Small intestine (tissue), 7 donors: ENCODE data around the gene NEK5. TPM values are rescaled to one million over a fixed set of nuclear protein-coding genes. Genes with fewer than 3 reads are reported as not detected.

ENCODE experiments used
- DNase-seq, 2 donors: peaks; one replicate each; pipeline versions ENCODE4 v3.0.0 to v3.0.0-alpha.2; 2013
- FAIRE-seq: peaks from 2 replicates; lab custom pipeline; 2012; peaks lifted over from hg19 to GRCh38; lab: Jason Lieb, UNC
- H3K27ac ChIP-seq, 3 donors: one replicate each; pipeline ENCODE4 v1.5.1; 2013; ENCODE audit warnings: low read length in 2 of 3, mild to moderate bottlenecking in 2 of 3, control low read depth in 1 of 3, inconsistent platforms in 1 of 3, low read depth in 1 of 3, moderate library complexity in 1 of 3
- H3K27me3 ChIP-seq, 3 donors: one replicate each; pipeline ENCODE4 v1.6.1; 2013; ENCODE audit warnings: low read length in 3 of 3, inconsistent platforms in 1 of 3; ENCODE audit not compliant: control insufficient read depth in 3 of 3, insufficient read depth in 3 of 3
- H3K36me3 ChIP-seq, 3 donors: one replicate each; pipeline ENCODE4 v1.6.1; 2013; ENCODE audit warnings: low read length in 3 of 3, inconsistent platforms in 1 of 3, low read depth in 1 of 3, mild to moderate bottlenecking in 1 of 3, moderate library complexity in 1 of 3; ENCODE audit not compliant: control insufficient read depth in 3 of 3, insufficient read depth in 2 of 3
- H3K4me1 ChIP-seq, 3 donors: one replicate each; pipeline ENCODE4 v1.6.1; 2013; ENCODE audit warnings: low read length in 2 of 3, inconsistent platforms in 1 of 3, low read depth in 1 of 3, mild to moderate bottlenecking in 1 of 3, moderate library complexity in 1 of 3; ENCODE audit not compliant: control insufficient read depth in 3 of 3, insufficient read depth in 2 of 3
- H3K4me3 ChIP-seq, 3 donors: one replicate each; pipeline ENCODE4 v1.5.1; 2013; ENCODE audit warnings: low read length in 3 of 3, control low read depth in 1 of 3, inconsistent platforms in 1 of 3, low read depth in 1 of 3, mild to moderate bottlenecking in 1 of 3, moderate library complexity in 1 of 3
- H3K9me3 ChIP-seq, 2 donors: one replicate each; pipeline ENCODE4 v1.6.1; 2013; ENCODE audit warnings: low read depth in 1 of 2, low read length in 1 of 2; ENCODE audit not compliant: control insufficient read depth in 2 of 2, insufficient read depth in 1 of 2
- WGBS, 3 donors: extraction: QIAGEN DNeasy Blood & Tissue Kit; methylation state at CpG; one replicate each; pipeline ENCODE4 v1.1.7; 2013; 5-methylcytosine and 5-hydroxymethylcytosine counted together
- polyA plus RNA-seq, 4 donors: library from polyadenylated mRNA; stranded (reverse) in 3 of 4; unstranded in 1 of 4; fragments of 200-250 nt in 3 of 4; fragments of 120-200 nt in 1 of 4; gene quantifications; one replicate each; pipeline versions ENCODE4 v1.2.1 to v1.2.3, GENCODE V29; 2013
- donor health status: healthy with polysubstance abuse.
- donor health status: control.
- donor health status: control.
- donor health status: Bipolar disorder and iron deficiency.
- donor health status: healthy.

The NEK5 gene
- polyA plus RNA-seq, 4 donors = 0.19 to 1.4 TPM; not detected in 2

DNA sequence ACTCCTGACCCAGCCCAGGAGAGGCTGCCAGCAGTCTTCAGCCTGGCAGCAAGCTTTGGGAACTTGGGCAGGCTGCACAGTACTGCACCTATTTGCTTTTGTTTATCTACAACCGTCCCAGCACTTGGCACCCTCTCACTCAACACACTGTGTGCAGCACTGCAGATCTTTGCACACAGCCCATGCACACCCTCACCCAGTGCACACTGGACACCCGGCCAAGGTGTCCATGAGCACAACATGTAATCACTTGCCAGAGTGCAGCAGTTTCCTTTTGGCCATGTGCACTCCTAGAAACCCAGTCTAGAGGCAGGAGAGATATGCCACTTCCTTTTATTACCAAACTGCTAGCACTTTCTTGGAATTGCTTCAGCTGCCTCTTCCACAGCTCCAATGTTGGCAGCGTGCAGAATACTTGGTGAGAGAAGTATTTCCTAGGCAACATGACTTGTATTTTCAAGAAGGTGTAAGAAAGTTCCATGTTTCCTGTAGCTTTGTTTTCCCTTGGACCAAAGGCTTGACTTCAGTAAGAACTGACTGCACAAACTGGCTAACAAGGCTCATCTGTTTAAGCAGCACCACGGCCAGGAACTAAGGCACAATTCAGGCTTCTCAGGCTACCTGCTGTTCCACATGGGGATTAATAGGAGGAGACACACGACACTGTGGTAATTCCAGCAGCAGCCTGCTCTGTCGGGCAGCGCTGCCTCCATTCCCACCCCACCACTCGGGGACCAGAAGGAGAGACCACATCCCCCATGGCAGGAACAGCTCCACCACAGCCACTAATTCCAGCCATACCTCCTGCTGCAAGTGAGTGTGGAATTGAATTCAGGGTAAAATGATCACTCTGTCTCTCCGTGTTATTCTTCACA, 133.0 kb downstream of the NEK5 start:
- FAIRE-seq (no peak), DNase-seq (peak in 1 of 2 donors; percentile 77)
- Histone ChIP-seq H3K27ac (peak overlapping the region; percentile 27 to 68 (median 32)), H3K4me1 (peaks cover 5 to 60% (median 11%) of the 10 kb centered on the region in 3 donors), H3K9me3 (no peaks in the 10 kb centered on the region), H3K27me3 (no peaks in the 10 kb centered on the region), H3K36me3 (peaks cover 0 to 9% (median 2%) of the 10 kb centered on the region in 3 donors), H3K4me3 (no peak overlapping the region)
- 41 to 50% (median 45%) methylated on average over 9 of the region's 9 CpGs for WGBS, 3 donors

DNA sequence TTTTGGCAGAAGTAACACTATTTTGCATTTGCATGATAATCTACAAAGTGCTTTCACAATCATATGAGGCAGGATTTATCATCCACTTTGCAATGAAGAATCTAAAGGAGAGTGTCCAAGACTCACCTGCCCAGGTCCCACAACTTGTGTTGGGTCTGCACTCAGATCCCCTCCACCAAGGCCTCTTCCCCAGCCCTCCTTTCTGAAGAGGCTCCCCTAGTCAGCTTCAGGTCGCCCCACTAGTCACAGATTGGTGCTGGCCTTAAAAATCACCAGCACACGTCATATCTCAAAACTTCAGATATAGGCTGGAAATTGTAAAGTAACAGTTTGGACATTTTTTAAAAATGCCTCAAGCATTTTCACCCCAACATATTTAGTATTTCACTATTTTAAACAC, 135.2 kb downstream of the NEK5 start:
- peaks cover 5 to 38% (median 6%) of the 10 kb centered on the region in 3 donors for H3K4me1 ChIP-seq
- H3K4me3 ChIP-seq = no peak overlapping the region
- no peak overlapping the region for H3K27ac ChIP-seq
- H3K36me3 ChIP-seq = peaks cover 0 to 12% (median 2%) of the 10 kb centered on the region in 3 donors
- 89 to 92% (median 91%) methylated on average over 2 of the region's 2 CpGs for WGBS, 3 donors
- FAIRE-seq (no peak), DNase-seq (no peak)
- no peaks in the 10 kb centered on the region for H3K9me3 ChIP-seq
- no peaks in the 10 kb centered on the region for H3K27me3 ChIP-seq

GRCh38 chr13:51988988-51989618, 139.8 kb downstream of the NEK5 start:
- no peak for DNase-seq
- WGBS, 3 donors = 74 to 86% (median 84%) methylated on average over 3 of the region's 3 CpGs
- Histone ChIP-seq H3K9me3 (no peaks in the 10 kb centered on the region), H3K27me3 (no peaks in the 10 kb centered on the region), H3K4me1 (no peaks in the 10 kb centered on the region), H3K27ac (no peak overlapping the region), H3K4me3 (no peak overlapping the region), H3K36me3 (peaks cover 0 to 4% (median 0%) of the 10 kb centered on the region in 3 donors)
- no peak for FAIRE-seq

Other genes starting within 250 kb of the NEK5 start
- 10 to 100 TPM in 3 of 4 donors, 1 to 10 TPM in 1; 8.1 to 31.3 (median 13.5) TPM for gene ATP7B, start 117.6 kb downstream of the NEK5 start, polyA plus RNA-seq
- gene ALG11, start 116.7 kb downstream of the NEK5 start, polyA plus RNA-seq = 10 to 100 TPM in 1 of 4 donors, 1 to 10 TPM in 3; 1.4 to 25.9 (median 4.9) TPM
- 10 to 100 TPM in 1 of 4 donors, 1 to 10 TPM in 3; 2.2 to 22.2 (median 5.6) TPM for gene UTP14C, start 104.4 kb downstream of the NEK5 start, polyA plus RNA-seq
- gene NEK3, start 30.5 kb upstream of the NEK5 start, polyA plus RNA-seq = 10 to 100 TPM; 20.6 to 44.3 (median 38.1) TPM